Uterus (tissue), 4 donors: ENCODE results near the gene NCAPD3. TPM values are rescaled to one million over a fixed set of nuclear protein-coding genes. Genes with fewer than 3 reads are reported as not detected.
A peak's percentile ranks its signal among the peaks of the same experiment; 100 is the strongest.

Source experiments
- DNase-seq, 2 donors: peaks; one replicate each; pipeline ENCODE4 v3.0.0-alpha.2; 2019 to 2020
- H3K27ac ChIP-seq, 2 donors: fragments of 200-600 bp; sonication (generic); 1 replicate in 1 of 2; 2 replicates in 1 of 2; pipeline ENCODE4 v1.5.1; 2016 to 2018
- H3K27me3 ChIP-seq, 2 donors: fragments of 200-600 bp; sonication (generic); one replicate each; pipeline ENCODE4 v1.5.1; 2018 to 2019; ENCODE audit warnings: control low read depth in 1 of 2
- H3K36me3 ChIP-seq, 2 donors: fragments of 200-600 bp; sonication (generic); one replicate each; pipeline ENCODE4 v1.5.1; 2019; ENCODE audit warnings: control low read depth in 1 of 2
- H3K4me1 ChIP-seq, 2 donors: fragments of 200-600 bp; sonication (generic); one replicate each; pipeline ENCODE4 v1.5.1; 2018 to 2019; ENCODE audit warnings: control low read depth in 1 of 2
- H3K4me3 ChIP-seq, 2 donors: fragments of 200-600 bp; sonication (generic); 1 replicate in 1 of 2; 2 replicates in 1 of 2; pipeline ENCODE4 v1.5.1; 2018 to 2019; ENCODE audit warnings: mild to moderate bottlenecking in 1 of 2
- H3K9me3 ChIP-seq, 2 donors: fragments of 200-600 bp; sonication (generic); one replicate each; pipeline ENCODE4 v1.5.1; 2019; ENCODE audit warnings: control low read depth in 1 of 2
- CTCF ChIP-seq, 4 experiments: fragments of 200-600 bp in 2 of 4; fragments of 450-650 bp in 2 of 4; sonication (generic) in 2 of 4; IDR thresholded peaks; one replicate each; pipeline ENCODE4 v1.5.1; 2016 to 2019; ENCODE audit warnings: antibody characterized with exemption in 4 of 4, mild to moderate bottlenecking in 2 of 4, moderate library complexity in 1 of 4
- POLR2A ChIP-seq, 2 donors: fragments of 450-650 bp; IDR thresholded peaks; one replicate each; pipeline ENCODE4 v1.6.1; 2016; ENCODE audit warnings: antibody characterized with exemption in 2 of 2, mild to moderate bottlenecking in 1 of 2, moderate library complexity in 1 of 2
- intact Hi-C: fragments of 100-400 bp; cut with DNase I; formaldehyde crosslinking; loops from one replicate; pipeline ENCODE4 v1.15.1; 2023; ENCODE audit warnings: low total_unique reads
- total RNA-seq, 4 donors: library from RNA; depleted of rRNA in 3 of 4; stranded (reverse); fragments of >200 nt in 3 of 4; gene quantifications; one replicate each; pipeline versions ENCODE4 v1.1.0 to v1.2.4, GENCODE V29; 2014 to 2023
- donor health status: DM: yes; HTN: yes; CAD: no.

Gene NCAPD3
- total RNA-seq, 4 donors from 2014 or later = 6.4 to 27.1 (median 9.9) TPM

DNA sequence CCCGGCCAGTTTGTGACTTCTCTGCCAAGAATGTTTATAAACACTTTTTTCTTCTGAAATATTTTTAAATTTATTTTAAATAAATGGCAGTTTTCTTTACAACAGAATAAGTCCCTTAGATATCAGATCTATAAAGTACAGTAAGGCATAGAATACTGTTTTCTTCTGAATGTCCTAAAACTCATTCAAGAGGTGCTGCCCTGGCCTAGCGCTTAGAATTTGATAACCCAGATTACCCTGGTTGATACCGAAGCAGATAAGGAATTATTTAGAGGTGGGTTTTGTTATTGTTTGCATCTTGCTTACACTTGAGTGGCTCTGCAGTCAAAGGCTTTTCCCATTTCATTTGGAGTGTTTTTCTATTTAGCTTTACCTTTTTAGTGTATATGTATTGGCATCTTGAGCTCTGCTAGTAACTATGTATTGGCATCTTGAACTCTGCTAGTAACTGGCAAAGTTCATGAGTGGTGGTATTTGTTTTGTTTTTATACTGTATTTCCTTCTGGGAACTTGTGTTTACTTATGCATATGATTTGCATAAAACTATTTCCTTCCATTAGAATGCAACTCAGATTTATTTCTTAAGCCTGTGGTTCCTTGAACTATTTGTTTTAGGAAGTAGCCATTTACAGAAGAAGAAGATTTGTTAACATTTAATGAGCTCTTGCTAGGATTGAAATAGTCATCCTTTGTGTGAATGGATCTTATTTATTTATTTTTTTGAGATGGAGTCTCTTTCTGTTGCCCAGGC is 30.8 kb upstream of the NCAPD3 start:
- no peak for DNase-seq
- TF ChIP-seq POLR2A (IDR thresholded peaks at IDR 0.05) (no peak), CTCF (IDR thresholded peaks at IDR 0.05) (no peak)
- intact Hi-C loops = no loop called here
- H3K36me3 ChIP-seq = no peaks in the 10 kb centered on the region
- peaks cover 7 to 8% of the 10 kb centered on the region in 2 donors for H3K4me1 ChIP-seq
- peak overlapping the region; percentile 78 to 85 for H3K4me3 ChIP-seq
- H3K27ac ChIP-seq = no peak overlapping the region
- H3K9me3 ChIP-seq = no peaks in the 10 kb centered on the region
- no peaks in the 10 kb centered on the region for H3K27me3 ChIP-seq

DNA sequence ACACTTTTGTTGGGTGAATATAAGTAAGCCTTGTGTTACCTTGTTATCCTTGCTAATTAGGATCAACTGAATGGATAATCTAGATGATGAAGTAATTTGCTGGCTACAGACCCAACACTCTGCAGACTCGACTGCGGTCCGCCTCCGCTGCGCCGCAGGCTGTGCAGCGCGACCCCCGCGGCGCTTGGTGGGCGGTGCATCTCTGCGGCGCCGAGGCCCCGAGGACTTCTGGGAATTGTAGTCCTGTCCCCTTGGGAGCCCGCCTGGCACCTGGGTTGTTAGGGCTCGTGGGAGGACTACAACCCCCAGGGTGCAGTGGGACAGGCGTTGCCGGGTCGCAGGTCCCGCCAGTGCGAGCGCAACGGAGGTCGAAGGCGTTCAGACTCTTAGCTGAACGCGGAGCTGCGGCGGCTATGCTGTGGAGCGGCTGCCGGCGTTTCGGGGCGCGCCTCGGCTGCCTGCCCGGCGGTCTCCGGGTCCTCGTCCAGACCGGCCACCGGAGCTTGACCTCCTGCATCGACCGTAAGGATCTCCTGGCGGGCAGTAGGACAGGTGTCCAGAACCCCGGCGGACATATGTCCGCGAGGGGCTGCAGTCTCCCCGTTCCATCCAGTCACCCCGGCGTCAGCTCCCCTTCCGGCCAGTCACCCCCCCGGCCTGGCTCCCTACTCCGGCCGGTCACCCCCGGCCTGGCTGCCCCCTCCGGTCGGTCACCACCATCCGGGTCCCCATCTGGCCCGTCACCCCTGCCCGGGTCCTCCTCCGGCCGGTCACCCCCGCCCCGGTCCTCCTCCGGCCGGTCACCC is 29.6 kb upstream of the NCAPD3 start, which contains the start of the genes ACAD8 and THYN1:
TSS of gene ACAD8 (plus strand) at position 381 of the 806 bp plus-strand sequence. CDS start at position 414, 33 bp downstream.
TSS of gene THYN1 (minus strand) at position 165 of the 806 bp plus-strand sequence. CDS start 470 bp downstream, outside the sequence.
- intact Hi-C loops = no loop called here
- no peaks in the 10 kb centered on the region for H3K9me3 ChIP-seq
- DNase-seq = peak; percentile 97
- H3K4me3 ChIP-seq = peak within 1 kb of the TSS; percentile 78 to 85
- peaks cover 7 to 8% of the 10 kb centered on the region in 2 donors for H3K4me1 ChIP-seq
- no peaks in the 10 kb centered on the region for H3K27me3 ChIP-seq
- H3K27ac ChIP-seq = peak within 1 kb of the TSS; percentile 72 to 75
- TF ChIP-seq POLR2A (IDR thresholded peaks at IDR 0.05) = peak; percentile 61 to 72
- peak; percentile 24 to 69 (median 38) for TF ChIP-seq CTCF (IDR thresholded peaks at IDR 0.05)
- no peaks in the 10 kb centered on the region for H3K36me3 ChIP-seq

DNA sequence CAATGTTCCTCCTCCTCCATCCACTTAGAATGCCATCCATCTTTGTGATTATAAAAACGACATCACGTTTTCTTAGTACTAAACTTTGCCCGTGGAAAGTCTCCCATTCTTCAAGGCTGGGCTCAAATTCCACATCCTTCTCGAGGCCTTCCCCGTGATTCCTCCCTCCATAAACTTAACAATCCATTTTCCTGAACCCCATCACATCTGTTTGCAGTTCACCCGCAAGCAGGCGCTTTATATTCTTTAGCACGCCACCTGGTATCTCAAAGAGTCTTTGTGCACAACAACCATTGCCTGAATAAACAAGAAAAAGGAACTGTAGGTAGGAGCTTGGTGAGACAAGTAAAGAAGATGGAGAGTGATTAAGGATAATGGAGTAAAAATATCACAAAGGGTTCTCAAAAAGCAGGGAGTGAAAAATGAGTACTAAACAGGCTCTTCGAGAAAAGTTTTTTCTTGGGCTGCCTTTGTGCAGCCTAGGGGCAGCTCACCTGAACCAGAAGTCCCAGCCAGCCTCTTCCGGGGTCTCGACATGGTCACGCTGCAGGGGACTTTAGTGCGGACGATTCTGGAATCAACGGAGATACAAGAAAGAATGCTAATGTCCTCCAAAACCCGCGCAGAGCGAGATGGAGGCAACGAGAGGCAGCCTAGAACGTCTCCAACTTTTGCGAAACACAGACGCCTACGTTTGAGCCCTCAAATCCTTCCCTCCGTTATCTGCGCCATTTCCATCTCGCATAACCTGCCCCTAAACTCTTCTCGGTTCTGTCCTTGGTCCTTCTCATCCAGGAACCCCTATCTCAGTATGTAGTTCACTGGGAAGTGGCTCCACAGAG is 28.8 kb upstream of the NCAPD3 start:
- H3K9me3 ChIP-seq = no peaks in the 10 kb centered on the region
- TF ChIP-seq POLR2A (IDR thresholded peaks at IDR 0.05) = no peak
- TF ChIP-seq CTCF (IDR thresholded peaks at IDR 0.05) = no peak
- peak overlapping the region; percentile 78 to 85 for H3K4me3 ChIP-seq
- peaks cover 7 to 8% of the 10 kb centered on the region in 2 donors for H3K4me1 ChIP-seq
- H3K27ac ChIP-seq = peak overlapping the region; percentile 72 to 75
- H3K36me3 ChIP-seq = no peaks in the 10 kb centered on the region
- intact Hi-C loops = no loop called here
- peak in 1 of 2 donors; percentile 24 for DNase-seq
- H3K27me3 ChIP-seq = no peaks in the 10 kb centered on the region

GRCh38 chr11:134250675-134251074 is 26.9 kb upstream of the NCAPD3 start:
- Histone ChIP-seq H3K9me3 (no peaks in the 10 kb centered on the region), H3K27ac (no peak overlapping the region), H3K4me1 (peaks cover 7 to 8% of the 10 kb centered on the region in 2 donors), H3K4me3 (no peak overlapping the region), H3K36me3 (no peaks in the 10 kb centered on the region), H3K27me3 (no peaks in the 10 kb centered on the region)
- intact Hi-C loops = no loop called here
- TF ChIP-seq CTCF (IDR thresholded peaks at IDR 0.05) (no peak), POLR2A (IDR thresholded peaks at IDR 0.05) (no peak)
- no peak for DNase-seq
